HS-5 (cell line): ENCODE data around the gene SUPT4H1.
A peak's percentile ranks its signal among the peaks of the same experiment; 100 is the strongest.

Source experiments
- DNase-seq: peaks from one replicate; pipeline ENCODE4 v3.0.0-alpha.2; 2012; ENCODE audit warnings: low read depth

The SUPT4H1 gene

DNA sequence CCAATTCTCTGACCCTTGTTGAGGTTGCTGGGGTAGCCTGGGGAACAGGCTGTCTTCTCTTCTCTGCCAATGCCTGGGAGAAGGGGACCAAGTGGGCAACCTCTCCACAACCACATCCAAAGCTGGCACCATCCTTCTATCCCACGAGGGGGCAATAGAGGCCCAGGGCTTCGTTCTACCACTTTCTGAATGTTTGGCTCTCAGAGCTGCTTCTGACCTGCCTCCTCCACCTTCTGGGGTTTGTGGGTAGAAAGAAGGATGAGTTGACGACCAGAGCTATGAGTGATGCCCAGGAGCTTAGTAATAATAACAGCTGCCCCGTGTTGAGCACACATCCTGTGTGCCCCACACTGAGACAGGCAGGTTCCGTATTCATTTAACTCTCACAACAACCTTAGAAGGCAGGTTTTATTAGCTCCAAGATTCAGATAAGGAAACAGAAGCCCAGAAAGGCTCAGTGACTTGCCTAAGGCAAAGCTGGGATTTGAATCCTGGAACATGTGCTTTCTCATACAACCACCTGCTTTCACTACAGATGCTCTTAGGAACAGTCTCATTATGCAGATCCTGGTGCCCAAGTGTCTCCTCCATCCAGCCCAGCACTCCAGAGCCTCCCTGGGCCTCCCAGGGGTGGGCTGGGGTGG lies 34.5 kb downstream of the SUPT4H1 start:
- DNase-seq, result peak; percentile 9

DNA sequence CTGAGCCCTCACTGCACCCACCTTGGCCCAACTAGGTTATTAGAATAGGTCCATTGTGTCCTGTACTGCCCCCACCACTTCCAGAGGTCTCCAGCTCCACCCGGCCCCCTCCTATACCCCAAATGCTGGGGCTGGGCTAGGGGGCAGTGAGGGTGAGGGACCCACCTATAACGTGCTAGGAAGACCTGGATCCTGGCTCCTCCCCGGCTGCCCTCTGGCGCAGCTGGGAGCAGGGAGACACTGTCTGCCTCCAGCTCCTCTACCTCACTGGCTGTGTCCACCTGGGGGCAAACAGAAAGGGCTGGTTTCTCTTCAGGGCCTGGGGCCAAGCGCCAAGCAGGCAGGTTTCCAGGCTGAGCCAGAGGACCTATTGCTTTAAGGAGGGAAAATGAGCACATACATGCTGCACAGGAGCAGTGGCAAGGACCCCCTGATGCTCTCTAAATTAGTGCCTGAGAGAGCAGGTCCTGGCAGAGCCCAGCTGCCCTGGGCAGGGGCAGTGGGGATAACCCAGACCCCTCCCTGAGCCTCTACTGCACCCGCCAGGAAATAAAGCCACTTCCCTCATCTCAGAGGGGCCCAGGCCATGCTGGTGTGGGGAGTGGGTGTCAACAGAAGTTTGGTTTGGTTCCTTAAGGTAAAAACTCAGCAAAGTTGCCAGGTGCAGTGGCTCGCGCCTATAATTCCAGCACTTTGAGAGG lies 35.6 kb downstream of the SUPT4H1 start:
- DNase-seq, result no peak

DNA sequence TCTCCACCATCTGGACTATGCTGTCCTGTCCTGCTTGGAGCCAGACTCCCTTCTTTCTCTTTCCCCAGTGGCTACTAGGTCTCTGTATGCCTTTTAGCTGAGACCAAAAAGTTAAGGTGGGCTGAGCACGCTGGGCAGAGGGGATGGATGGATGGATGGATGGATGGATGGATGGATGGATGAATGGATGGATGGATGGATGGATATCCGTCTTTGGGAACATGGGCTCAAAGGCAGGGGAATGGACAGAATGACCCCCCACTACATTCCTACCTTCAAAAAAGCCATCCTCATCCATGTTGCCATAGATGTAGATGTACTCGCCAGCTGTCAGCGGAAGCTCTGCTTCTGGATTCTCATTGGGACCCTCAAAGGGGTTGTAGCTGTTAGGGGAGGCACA lies 36.3 kb downstream of the SUPT4H1 start:
- DNase-seq, result no peak

DNA sequence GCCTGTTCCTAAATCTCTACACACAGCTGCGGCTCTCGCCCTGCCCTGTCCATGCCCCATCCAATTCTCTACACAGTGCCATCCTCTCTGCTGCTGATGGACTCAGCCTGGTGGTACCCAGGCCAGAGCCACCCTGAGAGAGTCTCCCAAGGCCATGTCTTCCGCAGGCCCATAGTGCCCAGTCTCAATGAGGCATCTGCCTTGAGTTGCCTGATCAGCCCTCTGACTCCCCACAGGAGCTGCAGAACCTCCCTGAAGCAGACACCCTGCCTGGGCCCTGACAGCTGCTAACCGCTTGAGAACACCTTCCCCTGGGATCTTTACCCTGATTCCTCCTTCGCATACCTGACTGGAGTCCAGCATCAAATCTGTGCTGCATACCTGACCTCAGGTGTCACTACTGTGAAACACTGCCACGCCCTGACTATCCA lies 36.7 kb downstream of the SUPT4H1 start:
- DNase-seq, result no peak

DNA sequence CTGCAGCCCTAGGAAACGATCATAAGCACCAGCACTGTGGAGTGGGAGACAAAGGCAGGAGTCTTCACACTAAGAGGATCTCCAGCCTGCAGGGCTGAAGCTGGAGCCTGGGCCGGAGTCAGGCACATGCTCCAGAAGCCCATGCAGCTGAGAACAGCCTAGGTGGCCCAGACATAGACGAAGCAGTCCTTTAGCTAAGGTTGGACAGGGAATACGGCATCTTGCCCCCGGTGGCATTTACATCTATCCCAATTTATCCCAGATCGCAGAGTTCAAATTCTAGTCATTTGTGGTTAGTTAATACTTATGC lies 37.3 kb downstream of the SUPT4H1 start:
- no peak for DNase-seq

DNA sequence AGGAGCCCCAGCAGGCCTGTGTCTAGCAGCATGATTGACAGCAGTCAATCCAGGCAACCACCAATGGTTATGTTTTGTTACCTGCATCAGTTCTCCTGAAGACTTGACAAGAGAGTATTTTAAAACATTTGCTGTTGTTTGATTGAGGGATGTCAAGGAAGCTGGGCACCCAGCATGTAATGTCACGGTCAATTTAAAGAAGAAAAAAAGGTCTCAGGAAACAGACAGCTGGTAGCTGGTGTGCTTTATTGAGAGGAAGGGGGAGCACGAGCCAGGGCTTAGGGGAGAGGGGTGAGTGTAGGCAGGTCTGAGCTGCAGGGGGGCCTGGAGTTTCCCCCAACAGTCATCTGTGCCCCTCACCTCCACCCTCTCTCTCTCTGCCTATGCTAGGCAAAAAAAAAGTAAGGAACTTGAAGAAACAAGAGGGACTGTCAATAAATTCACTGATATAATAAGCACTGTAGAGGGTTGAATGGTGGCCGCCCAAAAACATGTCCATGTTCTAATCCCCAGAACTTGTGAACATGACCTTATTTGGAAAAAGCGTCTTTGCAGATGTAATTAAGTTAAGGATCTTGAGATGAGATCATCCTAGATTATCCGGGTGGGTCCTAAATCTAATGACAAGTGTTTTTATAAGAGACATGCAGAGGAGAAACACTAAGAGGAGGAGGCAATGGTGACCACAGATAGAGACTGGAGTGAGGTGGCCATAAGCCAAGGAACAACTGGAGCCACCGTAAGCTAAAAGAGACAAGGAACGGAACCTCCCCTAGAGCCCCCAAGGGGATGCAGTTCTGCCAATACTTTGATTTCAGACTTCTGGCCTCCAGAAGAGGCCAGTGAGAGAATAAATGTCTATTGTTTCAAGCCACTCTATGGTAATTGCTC lies 37.9 kb downstream of the SUPT4H1 start:
- no peak for DNase-seq

DNA sequence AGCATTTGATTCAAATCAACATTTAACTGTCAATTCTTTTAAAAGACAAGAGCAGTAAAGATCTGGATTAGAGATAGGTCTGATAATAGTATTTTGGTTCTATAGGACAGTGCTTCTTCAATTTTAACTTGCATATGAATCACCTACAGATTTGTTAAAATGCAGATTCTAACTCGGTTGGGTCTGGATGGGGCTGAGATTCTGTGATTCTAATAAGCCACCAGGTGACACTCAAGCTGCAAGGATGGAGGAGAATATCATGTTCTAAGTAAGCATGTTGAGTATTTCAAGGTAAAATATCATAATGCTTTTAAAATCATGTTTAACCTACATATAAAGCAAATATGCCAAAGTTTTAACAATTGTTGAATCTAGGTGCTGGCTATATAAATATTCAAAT lies 39.2 kb downstream of the SUPT4H1 start:
- no peak for DNase-seq

DNA sequence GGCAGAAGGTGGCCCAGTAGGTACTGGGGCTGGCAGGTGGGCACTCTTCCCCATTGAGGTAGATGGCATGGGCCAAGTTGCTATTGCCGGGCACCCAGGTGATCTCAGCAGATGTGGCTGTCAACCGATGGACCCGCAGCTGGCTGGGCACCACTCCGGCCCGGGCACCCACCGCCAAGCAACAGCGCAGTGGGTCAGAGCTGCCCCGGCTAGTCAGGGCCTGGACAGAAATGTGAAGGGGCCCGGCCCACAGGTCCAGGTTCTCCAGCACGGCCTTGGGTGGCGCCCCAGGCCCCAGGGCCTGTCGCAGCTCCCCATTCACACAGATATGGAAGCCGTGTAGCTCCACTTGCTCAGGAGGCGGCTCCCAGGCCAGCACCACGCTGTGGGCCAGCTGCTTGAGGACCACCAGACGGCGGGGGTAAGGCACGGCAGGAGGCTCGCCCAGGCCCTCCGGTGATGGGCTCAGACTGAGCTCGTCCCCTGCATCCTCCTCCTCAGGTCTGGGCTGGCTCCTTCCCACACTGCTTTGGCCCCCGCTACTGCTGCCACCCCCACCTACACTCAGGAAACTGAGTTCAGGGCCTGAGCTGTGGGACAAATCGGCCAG lies 39.9 kb downstream of the SUPT4H1 start:
- DNase-seq, result no peak

DNA sequence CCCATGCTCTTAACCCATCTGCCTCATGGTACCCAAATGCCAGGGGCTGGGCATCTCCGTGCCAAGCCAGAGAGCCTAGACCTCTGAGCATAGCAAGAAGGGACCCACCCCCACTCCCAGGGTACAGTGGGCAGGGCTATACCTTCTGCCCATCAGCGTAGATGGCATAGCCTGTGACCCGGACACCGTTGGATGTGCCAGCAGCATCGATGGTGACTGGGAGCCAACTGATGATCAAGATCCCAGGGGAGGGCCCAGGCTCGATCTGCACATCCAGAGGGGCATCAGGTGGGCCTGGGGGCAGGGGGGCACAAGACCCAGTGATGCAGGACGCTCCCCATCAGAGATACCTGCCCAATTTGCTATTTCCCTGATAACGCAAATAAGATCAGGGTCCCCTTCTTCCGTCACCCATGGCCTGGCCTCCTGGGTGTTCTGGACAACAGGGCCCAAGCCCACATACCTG lies 40.5 kb downstream of the SUPT4H1 start:
- DNase-seq, result no peak

DNA sequence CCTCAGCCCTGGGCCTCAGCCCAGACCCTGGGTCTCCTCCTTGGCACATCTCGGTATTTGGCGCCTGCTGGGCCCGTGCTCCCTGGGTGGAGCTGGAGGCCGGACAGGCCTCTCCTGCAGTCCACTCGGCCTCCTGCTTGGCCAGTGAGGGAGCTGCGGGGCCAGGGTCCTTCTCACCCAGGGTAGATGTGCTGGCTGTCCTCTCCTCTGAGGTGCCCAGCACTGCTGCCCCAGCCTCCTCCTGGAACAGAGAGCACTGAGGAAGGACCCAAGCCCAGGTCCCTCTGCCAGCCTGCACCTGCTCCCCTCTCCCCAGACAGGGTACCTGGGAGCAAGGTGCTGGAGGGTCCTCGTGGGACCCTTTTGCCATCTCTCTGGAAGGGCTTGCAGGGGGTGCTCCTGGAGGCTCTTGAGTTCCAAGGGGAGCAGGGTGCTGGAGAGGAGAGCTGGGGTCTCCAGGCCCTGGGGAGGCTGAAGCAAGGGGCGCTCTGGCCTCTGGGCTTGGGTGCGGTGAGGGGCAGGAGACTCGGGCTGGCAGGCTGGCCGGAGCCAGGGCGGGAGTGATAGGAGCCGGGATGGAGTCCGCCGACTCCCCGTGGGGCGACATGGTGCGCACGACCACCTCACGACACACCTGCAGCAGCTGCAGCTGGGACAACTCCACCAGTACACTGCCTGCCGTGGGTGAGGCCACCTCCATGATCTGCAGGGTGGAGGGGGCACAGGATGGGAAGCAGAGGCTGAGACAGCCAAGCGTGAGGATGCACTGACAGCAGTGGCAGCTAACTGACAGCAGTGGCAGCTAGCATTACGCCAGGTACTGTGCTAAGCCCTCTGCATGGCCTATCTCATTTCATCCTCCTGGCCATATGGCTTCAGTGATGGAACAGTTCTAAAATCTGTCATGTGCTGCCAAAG lies 41.2 kb downstream of the SUPT4H1 start:
- no peak for DNase-seq

DNA sequence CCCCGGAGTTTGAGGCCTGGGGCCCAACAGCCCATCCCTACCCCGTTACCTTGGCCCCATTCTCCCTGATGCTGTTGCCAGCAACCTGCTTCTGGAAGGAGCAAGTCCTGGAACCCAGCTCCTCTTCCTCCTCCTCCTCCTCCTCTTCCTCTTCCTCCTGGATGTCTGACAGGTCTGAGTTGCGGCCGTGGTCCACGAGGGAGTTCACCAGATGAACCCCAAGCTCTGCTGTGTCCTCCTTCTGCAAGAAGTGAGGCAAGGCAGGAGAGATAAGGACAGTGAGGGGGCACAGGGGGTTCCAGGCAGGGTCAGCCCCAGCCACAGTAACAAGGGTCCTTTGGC lies 42.1 kb downstream of the SUPT4H1 start:
- no peak for DNase-seq

DNA sequence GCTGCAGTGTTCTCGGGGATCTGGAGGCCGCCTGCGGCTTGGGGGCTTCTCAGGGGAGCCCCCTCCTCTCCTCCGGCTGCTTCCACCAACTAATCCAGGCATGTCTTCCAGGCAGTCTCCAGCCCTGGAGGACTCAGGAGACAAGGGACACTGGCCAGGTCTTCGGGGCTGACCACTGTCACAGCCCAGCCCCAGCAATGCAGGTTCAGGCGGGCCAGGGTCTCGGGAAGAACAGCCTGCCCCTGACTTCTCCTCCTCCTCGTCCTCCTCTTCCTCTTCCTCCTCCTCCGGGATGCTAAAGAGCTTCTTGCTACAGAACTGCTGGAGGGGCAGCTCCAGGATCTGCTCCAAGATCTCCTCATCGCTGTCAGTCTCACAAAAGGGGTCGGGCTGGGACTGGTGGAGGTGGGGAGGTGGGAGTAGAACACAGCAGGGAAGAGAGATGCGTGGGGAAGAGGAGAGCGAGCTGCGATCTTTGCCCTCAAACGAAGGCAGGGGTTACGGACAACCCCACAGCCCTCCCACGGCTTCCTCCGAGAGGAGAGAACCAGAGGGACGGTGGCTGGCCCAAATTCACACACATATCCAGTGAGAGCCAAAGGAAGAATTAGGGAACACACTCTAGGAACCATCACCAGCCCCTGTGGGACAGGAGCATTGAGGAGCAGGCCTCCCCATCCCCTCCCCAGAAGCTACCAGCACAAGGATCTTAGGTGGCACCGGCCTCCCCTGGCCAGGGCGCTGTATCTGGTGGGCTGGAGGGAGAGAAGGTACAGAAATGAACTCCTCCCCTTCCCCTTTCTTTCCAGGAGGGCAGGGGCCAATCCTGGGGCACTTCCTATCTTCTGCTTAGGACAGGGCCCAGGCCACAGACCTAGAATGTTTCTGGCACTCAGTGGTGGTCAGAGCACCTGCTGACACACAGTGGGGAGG lies 42.8 kb downstream of the SUPT4H1 start:
- no peak for DNase-seq

DNA sequence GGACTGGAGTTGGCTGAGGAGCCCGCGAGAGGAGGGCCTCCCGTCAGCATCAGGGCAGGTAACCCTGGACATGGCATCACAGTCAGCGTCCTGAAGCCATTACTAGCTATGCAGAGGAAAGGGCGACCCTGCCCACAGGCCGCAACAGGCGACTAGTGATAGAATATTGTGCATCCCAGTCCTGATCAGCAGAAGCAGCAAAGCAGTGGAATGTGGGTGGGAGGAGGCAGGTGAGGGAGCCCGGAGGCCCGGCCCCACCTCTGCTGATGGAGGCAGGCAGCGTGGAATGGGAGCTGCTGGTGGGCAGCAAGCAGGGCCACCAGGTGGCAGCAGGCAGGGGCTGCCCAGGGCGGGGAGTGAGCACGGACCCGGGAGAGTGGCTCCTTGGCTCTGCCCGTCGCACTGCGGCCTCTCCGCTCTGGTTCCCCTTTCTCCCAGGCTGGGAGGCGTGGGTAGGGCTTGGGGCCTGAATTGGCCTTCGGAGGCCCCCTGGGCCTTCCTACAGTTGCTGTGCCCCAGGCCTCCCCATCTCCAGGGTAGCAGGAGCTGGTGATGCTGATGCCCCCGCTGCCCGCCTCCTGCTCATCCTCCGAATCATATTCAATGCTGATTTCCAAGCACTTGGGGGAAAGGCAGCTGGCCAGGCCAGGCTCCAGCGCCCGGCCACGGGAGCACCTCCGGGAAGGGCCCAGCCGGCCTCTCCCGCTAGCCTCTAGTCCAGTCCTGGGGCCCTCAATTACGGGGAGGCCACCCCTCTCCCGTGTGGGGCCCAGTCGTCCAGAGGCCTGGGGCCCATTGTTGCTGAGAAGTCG lies 43.6 kb downstream of the SUPT4H1 start:
- no peak for DNase-seq

DNA sequence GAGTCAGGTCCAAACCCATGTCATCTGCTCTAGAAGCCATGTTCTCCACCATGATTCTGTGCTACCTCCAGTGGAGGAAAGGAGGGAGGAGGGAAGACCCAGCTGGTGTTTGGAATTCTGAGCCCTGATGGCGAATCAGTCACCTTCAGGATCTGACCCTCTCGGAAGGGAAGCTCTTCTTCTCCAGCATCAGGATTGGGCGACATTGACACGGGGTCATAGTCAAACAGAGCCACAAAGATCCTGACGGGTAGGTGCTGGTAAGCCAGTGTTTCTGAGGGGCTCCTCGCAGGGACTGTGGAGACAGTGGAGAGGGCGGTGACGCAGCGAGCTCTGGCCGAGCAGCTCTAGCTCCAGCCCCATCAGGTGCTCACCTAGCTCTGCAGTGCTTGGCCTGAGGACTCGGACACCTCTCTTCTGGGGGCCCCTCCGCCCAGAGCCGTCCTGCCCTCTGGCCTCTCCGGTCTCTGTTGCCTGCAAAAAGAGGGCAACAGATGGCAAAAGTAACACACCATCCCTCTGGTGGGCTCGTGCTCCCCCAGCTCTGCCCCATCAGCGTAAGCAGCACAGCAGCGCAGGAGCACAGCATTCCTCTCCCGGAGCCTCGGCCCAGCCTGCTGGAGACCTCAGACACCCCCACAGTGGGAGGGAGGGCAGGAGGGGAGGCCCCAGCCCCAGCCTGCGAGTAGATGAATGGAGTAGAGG lies 44.4 kb downstream of the SUPT4H1 start:
- DNase-seq, result no peak

DNA sequence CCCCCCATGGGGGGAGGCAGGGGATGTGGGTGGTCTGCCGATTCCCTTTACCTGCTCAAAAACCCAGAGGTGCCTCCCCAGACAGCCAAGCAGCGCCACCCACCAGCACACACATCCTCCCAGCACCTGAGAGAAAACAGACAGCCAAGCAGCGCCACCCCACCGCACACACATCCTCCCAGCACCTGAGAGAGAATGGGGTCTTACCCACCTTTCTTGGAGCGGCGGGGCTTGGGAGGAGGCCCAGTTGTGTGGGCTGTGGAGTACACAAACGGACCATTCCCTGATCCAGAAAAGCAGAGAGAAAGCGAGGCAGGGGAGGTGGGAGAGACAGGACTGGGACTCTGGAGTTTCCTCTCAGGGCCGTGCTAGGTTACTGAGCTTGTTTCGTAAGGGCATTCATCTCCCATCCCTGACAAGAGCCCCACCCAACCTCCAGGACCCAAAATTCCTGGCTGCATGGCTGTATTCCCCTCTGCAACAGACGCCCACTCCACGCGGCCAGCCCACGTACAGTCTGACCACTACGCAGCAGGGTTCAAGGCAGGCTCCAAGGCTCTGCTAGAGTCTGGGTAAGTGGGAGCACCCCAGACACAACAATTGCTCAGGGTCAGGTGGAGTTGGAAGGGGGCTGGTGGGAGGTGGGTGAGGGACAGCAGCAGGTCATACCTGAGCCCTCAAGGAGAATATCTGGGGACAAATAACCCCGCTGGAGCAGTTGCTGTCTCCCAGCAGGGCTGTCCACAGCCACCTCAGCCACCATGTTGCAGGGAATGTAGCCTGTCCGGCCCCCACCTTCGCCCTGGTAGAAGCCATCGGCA lies 45.7 kb downstream of the SUPT4H1 start:
- no peak for DNase-seq

DNA sequence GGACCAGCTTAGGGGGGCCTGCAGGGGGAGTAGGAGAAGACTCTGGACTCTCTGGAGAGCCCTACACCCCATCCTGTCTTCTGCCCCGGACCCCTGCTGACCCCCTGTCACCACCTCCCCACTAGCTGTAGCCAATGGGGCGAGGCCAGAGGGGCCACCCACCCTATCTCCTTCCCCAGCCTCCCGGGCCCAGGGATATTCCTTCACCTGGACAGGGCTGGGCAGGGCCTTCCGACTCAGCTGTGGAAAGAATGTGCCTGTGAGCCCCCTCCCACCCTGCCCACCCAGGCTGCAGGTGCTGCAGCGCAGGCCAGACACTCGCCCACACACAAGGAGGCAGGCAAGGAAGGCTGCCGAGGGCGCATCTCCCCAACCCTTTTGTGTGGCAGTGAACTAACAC lies 46.4 kb downstream of the SUPT4H1 start:
- no peak for DNase-seq

DNA sequence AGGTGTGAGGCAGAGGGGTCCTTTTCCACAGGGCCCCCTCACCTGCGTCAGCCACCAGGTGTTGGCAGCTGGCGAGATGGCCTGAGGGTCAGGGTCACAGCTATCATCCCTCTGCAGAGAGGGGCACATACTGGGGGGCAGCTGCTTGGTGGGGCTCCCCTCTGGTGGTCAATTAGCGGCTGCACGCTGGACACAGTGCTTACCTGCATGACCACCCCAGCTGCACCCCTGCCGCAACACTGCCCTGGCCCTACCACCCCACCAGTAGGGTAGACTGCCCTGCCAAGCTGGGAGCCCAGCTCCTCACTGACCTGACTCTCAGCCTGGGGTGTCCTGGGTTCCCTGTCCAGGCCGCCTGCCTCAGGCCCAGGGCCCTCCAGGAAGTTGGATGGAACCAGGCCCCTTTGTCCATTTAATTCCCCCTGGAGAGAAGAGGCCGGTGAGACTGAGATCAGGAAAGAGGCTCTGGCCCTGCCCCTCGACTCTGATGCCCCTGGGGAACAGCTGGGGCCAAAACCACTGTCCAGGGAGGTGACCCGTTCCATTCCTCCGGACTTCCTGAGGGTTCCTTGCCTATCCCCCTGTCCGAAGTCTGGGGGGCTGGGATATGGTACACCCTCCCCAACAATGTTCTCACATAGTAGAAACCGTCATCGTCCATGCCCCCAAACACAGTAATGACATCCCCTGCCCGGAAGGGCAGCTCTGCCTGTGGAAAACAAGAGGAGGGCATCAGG lies 47.1 kb downstream of the SUPT4H1 start:
- no peak for DNase-seq
